HG03521 (cell line): Measurements from ENCODE around the gene IL10RB.
A peak's percentile ranks its signal among the peaks of the same experiment; 100 is the strongest.
"Not testable (repeated sequence)": the region's sequence is repeated elsewhere in the genome, so short reads cannot be mapped to it uniquely, and the experiment has no call there.

Experiments
- ATAC-seq: cut with Tn5 transposase; IDR thresholded peaks from one replicate; pipeline ENCODE4 v1.9.1; 2021; ENCODE audit warnings: mild to moderate bottlenecking, moderate library complexity; ENCODE audit not compliant: unreplicated experiment

Gene IL10RB

GRCh38 chr21:33266050-33266788 lies at the start of gene IL10RB:
TSS of gene IL10RB (plus strand) at chr21:33266367. CDS start at chr21:33266466, 99 bp downstream.
- peak; percentile 58 for ATAC-seq

DNA sequence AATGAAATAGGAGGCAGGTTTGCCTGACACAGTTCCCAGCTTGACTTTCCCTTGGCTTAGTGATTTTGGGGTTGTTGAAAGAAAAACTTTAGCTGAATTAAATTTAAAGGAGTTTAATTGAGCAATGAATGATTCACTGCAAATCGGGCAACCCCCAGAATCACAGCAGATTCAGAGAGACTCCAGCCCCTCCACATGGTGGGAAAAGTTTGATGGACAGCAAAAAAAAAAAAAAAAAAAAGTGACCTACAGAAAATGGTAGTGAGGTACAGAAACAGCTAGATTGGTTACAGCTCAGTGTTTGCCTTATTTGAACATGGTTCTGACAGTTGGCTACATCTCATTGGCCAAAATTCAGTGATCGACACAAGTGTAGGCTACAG lies 49.0 kb upstream of the IL10RB start:
- no peak for ATAC-seq

DNA sequence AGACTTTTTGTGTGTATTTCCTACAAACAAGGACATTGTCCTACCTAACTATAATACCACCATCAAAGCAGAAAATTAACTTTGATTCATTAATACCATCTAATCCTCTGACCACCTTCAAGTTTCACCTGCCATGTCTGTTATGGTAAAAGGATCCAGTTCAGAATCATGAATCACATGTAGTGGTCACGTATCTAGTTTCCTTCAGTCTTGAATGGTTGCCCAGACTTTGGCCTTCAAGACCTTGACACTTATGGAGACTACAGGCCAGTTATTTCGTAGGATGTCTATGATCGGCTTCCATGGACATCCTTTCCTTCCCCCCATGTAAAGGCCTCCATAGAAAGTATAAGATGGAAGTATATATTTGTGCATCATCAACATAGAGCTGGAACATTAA lies 46.9 kb upstream of the IL10RB start:
- ATAC-seq = no peak

DNA sequence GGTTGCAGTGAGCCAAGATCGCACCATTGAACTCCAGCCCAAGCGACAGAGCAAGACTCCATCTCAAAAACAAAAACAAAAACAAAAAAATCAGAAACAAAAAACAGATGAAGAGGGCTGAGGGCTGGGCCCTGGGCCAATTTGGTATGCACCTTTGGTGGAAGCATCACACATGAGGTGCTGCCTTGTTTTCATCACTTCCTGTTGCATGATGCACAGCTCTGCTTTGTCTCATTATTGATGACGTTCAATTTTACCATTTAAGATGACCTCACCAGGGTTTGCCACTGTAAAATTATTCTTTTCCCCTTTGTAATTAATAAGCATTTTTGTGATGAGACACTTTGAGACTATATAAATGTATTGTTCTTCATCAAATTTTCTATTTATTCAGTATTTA lies 46.2 kb upstream of the IL10RB start:
- no peak for ATAC-seq

DNA sequence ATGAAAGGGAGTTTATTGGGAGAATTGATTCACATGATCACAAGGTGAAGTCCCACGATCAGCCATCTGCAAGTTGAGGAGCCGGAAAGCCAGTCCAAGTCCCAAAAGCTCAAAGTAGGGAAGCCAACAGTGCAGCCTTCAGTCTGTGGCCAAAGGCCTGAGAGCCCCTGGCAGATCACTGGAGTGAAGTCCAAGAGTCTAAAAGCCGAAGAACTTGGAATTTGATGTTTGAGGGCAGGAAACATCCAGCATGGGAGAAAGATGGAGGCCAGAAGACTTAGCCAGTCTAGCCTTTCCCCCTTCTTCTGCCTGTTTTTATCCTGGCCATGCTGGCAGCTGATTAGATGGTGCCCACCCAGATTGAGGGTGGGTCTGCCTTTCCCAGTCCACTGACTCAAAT lies 40.8 kb upstream of the IL10RB start:
- not testable (repeated sequence) for ATAC-seq

DNA sequence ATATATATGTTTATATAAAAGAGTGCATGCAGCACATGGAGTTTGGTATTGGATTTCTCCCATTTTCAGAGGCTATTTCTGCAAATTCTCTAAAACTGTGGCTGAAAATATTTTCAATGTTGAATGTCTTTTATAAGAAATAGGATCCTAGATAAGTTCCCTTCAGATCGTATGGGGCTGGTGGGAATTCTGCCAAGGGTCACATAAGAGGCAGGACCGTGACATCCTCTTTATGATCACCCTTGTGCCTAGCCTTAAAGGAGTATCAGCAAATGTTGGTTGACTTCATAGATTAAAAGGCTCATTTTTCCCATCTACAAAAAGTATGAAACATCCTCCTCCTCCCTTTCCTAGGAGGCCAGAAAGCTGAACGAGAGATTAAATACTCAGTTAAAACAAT lies 37.7 kb upstream of the IL10RB start:
- no peak for ATAC-seq

DNA sequence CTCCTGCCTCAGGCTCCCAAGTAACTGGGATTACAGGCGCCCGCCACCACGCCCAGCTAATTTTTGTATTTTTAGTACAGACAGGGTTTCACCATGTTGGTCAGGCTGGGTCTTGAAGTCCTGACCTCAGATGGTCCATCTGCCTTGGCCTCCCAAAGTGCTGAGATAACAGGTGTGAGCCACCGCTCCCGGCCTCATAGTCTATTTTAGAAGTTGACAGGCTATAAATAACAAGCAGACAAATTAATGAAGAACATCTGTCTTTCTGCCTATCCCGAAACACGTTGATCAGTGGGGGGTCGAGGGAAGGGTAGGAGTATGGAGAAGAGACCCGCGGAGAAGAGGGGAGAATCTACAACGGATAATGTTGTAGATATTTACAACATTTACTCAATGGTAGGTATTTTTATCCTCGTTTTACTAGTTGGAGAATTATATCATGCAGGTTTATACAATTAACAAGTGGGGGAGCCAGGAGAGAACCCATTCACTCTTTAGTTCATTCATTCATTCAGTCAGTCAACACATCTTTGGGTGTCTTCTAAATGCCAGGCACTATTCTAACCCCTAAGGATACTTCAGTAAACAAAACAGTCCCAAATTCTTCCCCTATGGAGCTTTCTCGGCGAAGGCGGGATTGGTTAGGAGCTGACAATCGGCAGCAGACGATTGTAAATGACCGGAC lies 36.9 kb upstream of the IL10RB start:
- no peak for ATAC-seq

DNA sequence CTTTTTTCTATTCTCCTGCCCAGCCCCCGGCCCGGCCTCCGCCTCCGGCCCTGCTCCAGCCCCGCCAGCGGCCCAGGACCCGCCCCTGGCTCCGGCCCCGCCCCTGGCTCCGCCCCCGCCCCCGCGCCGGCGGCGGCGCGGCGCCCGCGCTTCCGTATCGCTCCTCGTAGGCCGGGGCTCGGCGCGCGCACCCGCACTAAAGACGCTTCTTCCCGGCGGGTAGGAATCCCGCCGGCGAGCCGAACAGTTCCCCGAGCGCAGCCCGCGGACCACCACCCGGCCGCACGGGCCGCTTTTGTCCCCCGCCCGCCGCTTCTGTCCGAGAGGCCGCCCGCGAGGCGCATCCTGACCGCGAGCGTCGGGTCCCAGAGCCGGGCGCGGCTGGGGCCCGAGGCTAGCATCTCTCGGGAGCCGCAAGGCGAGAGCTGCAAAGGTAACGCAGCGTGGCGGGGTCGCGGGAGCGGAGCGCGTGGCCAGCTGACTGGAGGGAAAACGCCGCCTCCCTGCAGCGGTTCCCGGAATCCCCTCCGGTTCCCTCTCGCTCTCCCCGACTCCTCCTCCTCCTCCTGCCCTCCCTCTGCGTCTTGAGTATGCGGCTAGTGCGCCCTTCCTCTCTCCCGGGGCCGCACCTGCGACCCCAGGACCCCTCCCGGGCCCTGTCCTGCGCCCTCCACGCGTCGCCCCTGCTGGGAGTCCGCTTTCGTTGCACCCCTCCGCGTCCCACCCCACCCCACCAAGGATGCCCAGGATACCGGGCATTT lies 36.2 kb upstream of the IL10RB start, which contains the start of gene IFNAR2:
TSS of gene IFNAR2 (plus strand) at position 155 of the 761 bp plus-strand sequence. CDS start 11,985 bp downstream, outside the sequence.
- ATAC-seq = peak; percentile 79

DNA sequence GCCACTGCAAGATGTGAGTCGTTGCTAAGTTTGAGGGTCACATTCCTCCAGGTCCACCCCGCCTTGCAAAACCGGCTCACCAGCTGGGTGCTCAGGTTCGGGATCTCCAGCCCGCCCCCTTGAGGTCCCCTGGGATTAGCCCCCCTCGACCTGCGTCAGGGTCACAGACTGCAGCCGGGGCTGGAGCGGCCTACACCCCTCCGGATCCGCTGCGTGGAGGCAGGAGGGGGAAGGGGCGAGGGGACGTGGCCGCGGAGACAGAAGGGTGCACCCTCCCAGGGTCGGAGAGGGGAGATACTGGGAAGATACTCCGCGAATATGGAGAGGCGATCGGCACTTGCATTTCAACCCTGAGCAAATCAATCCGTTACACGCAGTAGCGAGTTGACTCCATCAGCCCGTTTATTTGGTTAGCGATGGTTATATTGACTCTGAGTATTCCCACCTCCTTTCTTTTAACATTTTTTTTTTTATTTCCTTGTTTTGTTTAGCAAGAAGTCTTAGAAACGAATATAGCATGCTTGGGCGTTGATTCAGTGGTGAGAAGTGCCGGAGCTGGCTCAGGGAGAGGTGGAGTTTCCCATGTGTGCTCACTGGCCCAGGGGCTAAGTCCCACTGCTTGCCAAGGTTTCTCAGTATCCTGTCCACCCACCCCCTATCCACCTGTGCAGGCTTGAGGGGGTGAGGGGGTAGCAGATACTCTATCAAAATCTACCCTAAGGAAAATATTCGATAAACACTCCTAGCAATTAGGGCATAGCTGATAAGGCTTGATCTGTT lies 35.4 kb upstream of the IL10RB start:
- ATAC-seq = peak; percentile 28

DNA sequence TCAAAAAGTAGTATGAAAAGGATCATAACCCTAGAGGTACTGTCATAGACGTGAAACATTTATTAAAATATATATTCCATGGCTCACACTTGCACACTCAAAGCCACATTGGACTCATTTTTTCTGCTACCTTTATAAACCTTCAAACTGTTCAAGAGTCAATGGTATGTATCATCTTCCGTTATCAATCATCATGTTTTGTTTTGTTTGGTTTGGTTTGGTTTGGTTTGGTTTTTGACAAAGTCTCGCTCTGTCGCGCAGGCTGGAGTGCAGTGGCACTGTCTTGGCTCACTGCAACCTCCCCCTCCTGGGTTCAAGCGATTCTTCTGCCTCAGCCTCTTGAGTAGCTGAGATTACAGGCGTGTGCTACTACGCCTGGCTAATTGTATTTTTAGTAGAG lies 34.6 kb upstream of the IL10RB start:
- ATAC-seq = no peak

- no peak for ATAC-seq
Observed at GRCh38 chr21:33232291-33233034, 33.7 kb upstream of the IL10RB start.

DNA sequence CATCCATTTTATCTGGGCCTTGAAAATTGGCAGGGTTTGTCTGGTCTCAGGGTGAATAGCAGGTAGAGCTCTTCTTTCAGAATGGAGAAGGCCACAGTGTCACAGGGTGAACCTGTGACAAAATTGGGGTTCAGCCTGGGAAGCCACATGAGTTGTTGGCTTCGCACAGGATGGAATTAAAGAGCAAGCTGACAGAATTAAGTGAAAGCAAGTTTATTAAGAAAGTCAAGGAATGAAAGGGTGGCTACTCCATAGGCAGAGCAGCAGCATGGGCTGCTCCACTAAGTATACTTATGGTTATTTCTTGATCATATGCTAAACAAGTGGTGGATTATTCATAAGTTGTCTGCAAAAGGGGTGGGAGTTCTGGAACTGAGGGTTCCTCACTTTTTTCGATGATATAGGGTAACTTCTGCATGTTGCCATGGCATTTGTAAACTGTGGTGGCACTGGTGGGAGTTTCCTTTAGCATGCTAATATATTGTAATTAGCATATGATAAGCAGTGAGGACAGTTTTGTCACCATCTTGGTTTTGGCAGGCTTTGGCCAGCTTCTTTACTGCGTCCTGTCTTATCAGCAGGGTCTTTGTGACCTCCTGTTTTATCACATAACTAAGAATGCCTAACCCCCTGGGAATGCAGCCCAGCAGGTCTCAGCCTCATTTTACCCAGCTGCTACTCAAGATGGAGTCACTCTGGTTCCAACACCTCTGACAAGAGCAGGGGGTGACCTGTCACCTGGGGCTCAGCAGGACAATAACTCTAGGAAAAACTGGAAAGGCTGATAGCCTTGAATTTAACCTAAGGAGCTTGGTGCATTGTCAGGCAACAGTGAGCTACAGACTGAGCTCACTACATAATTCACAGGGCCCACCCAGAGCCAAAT lies 31.3 kb upstream of the IL10RB start:
- no peak for ATAC-seq

- no peak for ATAC-seq
Observed at GRCh38 chr21:33236013-33236686, 30.0 kb upstream of the IL10RB start.

DNA sequence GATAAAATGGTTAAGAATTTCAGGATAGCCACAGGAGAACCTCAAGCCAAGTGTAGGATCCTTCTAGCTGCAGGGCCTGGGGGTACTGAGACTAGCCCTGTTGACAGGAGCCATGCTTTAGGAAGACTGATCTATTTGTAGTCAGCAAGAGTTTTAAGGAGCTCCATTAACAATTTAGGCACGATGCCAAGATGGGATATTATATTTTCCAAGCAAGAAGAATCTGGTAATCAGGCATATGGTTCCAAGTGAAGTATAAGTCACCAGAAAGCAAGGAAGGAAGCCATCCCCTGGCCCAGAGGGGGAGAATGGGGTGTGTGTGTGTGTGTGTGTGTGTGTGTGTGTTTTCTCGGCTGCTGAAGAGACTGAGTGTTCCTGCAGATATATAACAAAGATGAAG lies 29.4 kb upstream of the IL10RB start:
- ATAC-seq = no peak

DNA sequence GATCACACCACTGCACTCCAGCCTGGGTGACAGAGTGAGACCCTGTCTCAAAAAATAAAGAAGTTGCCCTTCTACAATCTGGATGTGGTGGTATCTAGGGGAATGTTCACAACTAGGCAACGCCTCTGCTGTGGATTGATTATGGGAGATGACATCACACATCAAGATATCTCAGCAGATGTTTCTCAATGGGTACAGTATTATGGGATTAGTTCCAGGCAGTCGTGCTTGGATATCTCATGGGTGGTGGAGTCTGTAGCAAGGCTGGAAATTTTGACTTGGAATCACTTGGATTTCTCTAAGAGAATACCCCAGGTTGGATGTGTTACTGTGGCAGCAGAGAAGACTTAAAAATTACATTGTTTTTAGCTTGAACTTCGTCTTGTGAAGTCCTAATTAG lies 28.7 kb upstream of the IL10RB start:
- no peak for ATAC-seq

GRCh38 chr21:33238146-33238545 lies 28.0 kb upstream of the IL10RB start:
- ATAC-seq = peak; percentile 24

DNA sequence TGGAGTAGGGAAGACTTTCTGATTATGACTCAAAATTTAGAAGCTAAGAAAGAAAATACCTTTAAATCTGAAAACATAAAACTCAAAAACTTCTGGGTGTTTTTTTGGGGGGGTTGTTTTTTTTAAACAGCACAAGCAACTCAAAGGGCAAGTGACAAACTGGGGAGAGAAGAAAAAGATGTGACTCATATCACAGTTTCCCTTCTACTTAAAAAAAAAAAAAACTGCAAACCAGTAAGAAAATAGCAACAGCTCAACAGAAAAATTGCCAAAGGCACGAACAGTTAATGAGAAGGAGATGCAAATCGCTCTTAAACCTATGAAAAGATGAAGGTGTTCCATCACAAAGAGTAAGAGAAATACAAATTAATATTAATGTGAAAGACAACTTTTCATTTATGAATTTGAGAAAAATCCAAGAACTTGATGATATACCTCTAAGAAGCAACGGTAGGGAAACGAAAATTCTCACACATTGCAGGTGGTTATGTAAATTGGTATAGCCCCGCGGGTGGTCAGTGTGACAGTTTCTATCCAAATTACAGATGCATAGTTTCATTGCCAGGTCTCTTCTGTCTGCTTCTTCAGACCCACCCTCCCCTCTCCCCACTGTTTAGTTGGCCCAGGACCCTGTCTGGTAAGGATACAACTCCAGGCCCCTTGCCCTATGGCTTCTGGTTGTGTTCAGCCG lies 27.5 kb upstream of the IL10RB start:
- ATAC-seq = peak; percentile 70

GRCh38 chr21:33239559-33240127 lies 26.5 kb upstream of the IL10RB start:
- ATAC-seq = not testable (repeated sequence)
